ENCODE results near the gene RSPO1.

DNA sequence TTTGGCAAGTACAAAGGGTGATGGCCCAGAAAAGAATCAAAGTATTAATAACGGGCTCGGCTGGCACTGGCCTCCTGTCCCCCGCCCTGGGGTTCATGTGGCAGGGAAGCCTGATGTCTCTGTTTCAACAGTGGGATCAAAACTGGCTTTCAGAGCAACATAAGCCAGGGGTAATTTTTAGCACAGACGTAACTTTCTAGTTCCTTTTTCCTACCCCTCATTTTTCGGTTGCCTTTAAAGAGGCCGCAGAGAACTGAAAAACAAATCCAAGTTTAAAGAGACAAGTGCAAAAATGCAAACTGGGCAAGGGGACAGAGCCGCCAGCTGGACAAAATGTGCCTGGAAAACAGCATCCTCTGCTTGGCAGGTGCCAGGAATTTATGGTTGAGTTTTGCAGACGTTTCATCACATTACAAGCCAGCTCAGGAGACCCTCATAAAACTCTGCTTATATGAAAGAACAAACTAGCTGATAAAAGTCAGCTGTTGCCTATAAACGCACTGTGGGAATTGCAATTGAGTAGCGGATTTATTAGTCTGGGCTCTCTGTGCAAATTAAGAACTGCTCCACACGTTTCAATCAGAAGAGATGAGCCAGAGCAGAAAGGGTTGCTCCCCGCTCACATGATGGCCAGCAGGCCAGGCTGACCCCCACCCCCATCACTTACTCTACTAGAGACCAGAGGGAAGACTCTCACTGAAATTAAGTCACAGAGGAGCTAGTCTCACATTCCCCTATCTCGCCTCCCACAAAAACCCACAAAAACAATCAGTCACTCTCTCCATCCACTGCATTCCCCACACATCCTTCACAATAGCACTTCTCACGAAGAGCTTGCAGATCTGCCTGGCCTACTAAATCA lies 41.8 kb upstream of the RSPO1 start:
- TF ChIP-seq, protein P1, sequence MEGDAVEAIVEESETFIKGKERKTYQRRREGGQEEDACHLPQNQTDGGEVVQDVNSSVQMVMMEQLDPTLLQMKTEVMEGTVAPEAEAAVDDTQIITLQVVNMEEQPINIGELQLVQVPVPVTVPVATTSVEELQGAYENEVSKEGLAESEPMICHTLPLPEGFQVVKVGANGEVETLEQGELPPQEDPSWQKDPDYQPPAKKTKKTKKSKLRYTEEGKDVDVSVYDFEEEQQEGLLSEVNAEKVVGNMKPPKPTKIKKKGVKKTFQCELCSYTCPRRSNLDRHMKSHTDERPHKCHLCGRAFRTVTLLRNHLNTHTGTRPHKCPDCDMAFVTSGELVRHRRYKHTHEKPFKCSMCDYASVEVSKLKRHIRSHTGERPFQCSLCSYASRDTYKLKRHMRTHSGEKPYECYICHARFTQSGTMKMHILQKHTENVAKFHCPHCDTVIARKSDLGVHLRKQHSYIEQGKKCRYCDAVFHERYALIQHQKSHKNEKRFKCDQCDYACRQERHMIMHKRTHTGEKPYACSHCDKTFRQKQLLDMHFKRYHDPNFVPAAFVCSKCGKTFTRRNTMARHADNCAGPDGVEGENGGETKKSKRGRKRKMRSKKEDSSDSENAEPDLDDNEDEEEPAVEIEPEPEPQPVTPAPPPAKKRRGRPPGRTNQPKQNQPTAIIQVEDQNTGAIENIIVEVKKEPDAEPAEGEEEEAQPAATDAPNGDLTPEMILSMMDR (conservative IDR thresholded peaks at IDR 0.05; ENCODE audit: low read depth, low read length): no peak
- TF ChIP-seq EZH2 (IDR thresholded peaks at IDR 0.05; ENCODE audit: borderline replicate concordance, low read depth, low read length, poor library complexity, severe bottlenecking): no peak

Data from A673 (cell line).